ENCODE measurements around the gene PCLAF. TPM values are rescaled to one million over a fixed set of nuclear protein-coding genes. Genes with fewer than 3 reads are reported as not detected.

The PCLAF gene
- total RNA-seq, 1 experiment from 2014 or later, result 93.5 TPM

- CTCF ChIA-PET, result no interaction called here
- no TSS peak for BruUV-seq (replicated peaks)
These were observed 31.0 kb upstream of the PCLAF start for GRCh38 chr15:64412216-64412615.

More at GRCh38 chr15:64412216-64412615, 31.0 kb upstream of the PCLAF start:
- H3K9ac ChIP-seq (ENCODE audit: low read length), result no peak overlapping the region
- H3K27me3 ChIP-seq (ENCODE audit: insufficient read depth, low read length), result no peaks in the 10 kb centered on the region
- no peaks in the 10 kb centered on the region for H3K9me3 ChIP-seq (ENCODE audit: control insufficient read depth in 1 of 2, insufficient read depth in 1 of 2, low read depth in 1 of 2, low read length in 2 of 2)
- RAD21 ChIA-PET (ENCODE audit: low non-redundant PET in 1 of 2, low total read pairs in 2 of 2, uncharacterized antibody in 2 of 2, unreplicated experiment in 2 of 2), result no interaction called here
- peaks cover 4 to 14% of the 10 kb centered on the region in 2 experiments; a peak in 3 of 4 replicates for H3K36me3 ChIP-seq (ENCODE audit: control insufficient read depth in 1 of 2, insufficient read depth in 2 of 2, low read length in 2 of 2)
- H3K27ac ChIP-seq (ENCODE audit: low read depth, low read length), result no peak overlapping the region
- TF ChIP-seq REST (IDR thresholded peaks at IDR 0.05; ENCODE audit: low read depth), result no peak
- no peak for TF ChIP-seq EZH2 (IDR thresholded peaks at IDR 0.05)
- TF ChIP-seq YY1 (IDR thresholded peaks at IDR 0.05; ENCODE audit: extremely low read depth, insufficient replicate concordance, low read depth, low read length), result no peak
- no peak for TF ChIP-seq EZH2phosphoT487 (IDR thresholded peaks at IDR 0.05; ENCODE audit: borderline replicate concordance)
- TF ChIP-seq FOSL1 (IDR thresholded peaks at IDR 0.05; ENCODE audit: low read depth), result no peak
- TF ChIP-seq CBX3 (IDR thresholded peaks at IDR 0.05; ENCODE audit: low read depth), result no peak
- TF ChIP-seq CEBPB (IDR thresholded peaks at IDR 0.05; ENCODE audit: low read depth), result no peak
- TF ChIP-seq SRF (IDR thresholded peaks at IDR 0.05; ENCODE audit: low read depth), result no peak
- no peak for TF ChIP-seq SIN3A (IDR thresholded peaks at IDR 0.05; ENCODE audit: low read depth)
- TF ChIP-seq POLR2AphosphoS5 (IDR thresholded peaks at IDR 0.05; ENCODE audit: low read depth, low read length), result no peak
- TF ChIP-seq RAD21 (IDR thresholded peaks at IDR 0.05; ENCODE audit: low read depth), result no peak
- TF ChIP-seq CTCF (IDR thresholded peaks at IDR 0.05 in 2 of 3, conservative IDR thresholded peaks at IDR 0.05 in 1 of 3; ENCODE audit: borderline replicate concordance in 1 of 3, insufficient read depth in 1 of 3, low read depth in 2 of 3, low read length in 2 of 3), result no peak
- TF ChIP-seq POLR2A (IDR thresholded peaks at IDR 0.05; ENCODE audit: borderline replicate concordance, extremely low read depth, insufficient read depth, insufficient read length), result no peak
- TF ChIP-seq ZFX (IDR thresholded peaks at IDR 0.05), result no peak
- no peak for TF ChIP-seq EGR1 (IDR thresholded peaks at IDR 0.05; ENCODE audit: low read depth)
- TF ChIP-seq ELF1 (IDR thresholded peaks at IDR 0.05; ENCODE audit: borderline replicate concordance, low read depth), result no peak
- TF ChIP-seq SP1 (IDR thresholded peaks at IDR 0.05; ENCODE audit: low read depth), result no peak
- no peak for TF ChIP-seq ZBTB33 (IDR thresholded peaks at IDR 0.05; ENCODE audit: extremely low read depth, insufficient replicate concordance, low read length)
- no peak for TF ChIP-seq JUND (IDR thresholded peaks at IDR 0.05)
- TF ChIP-seq TCF7L2 (IDR thresholded peaks at IDR 0.05; ENCODE audit: borderline replicate concordance, extremely low read depth, insufficient read depth, insufficient read length), result no peak
- POLR2A ChIA-PET, result interaction anchor here (0.9 kb wide), 1 partner anchor 9 kb away, joined by 3 read pairs; no protein-coding TSS in a partner anchor
- ATAC-seq (no peak), DNase-seq (ENCODE audit: low read depth, low spot score) (no peak)
- no peaks in the 10 kb centered on the region for H3K9me2 ChIP-seq (ENCODE audit: insufficient read depth)
- H3K79me2 ChIP-seq (ENCODE audit: insufficient read depth, low read length), result no peaks in the 10 kb centered on the region
- intact Hi-C loops (cut with micrococcal nuclease), result no loop called here
- no peak overlapping the region for H3K4me2 ChIP-seq (ENCODE audit: low read length)
- H2AFZ ChIP-seq (ENCODE audit: low read depth, low read length, poor library complexity, severe bottlenecking), result no peak overlapping the region
- no peak overlapping the region for H3K4me3 ChIP-seq (replicated peaks in 1 of 2; ENCODE audit: low read depth in 1 of 2, low read length in 2 of 2)
- no peaks in the 10 kb centered on the region for H4K20me1 ChIP-seq (ENCODE audit: insufficient read depth)
- H3K4me1 ChIP-seq (ENCODE audit: control insufficient read depth in 1 of 2, insufficient read depth in 2 of 2, low read length in 2 of 2), result no peaks in the 10 kb centered on the region
